ENCODE measurements around the gene VRK1.

DNA sequence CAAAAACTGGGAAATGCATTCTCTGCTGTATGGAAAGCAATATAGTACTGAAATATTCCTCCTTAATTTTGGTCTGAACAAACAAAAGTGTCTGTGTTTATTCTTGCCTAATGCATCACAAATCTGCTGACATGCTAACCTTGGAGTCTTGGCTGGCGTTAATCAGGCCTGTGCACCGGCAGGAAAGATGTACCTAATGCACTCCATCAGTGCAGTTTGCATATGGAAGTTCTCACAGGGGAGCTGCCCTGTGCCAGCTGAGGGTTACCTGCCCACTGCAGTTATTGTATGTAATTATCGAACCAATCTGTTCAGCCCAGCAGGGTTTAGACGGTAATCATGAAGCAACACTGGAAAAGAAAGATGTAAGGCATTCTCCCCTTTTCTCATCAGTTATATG is 76.9 kb downstream of the VRK1 start:
- TF ChIP-seq, protein P1, sequence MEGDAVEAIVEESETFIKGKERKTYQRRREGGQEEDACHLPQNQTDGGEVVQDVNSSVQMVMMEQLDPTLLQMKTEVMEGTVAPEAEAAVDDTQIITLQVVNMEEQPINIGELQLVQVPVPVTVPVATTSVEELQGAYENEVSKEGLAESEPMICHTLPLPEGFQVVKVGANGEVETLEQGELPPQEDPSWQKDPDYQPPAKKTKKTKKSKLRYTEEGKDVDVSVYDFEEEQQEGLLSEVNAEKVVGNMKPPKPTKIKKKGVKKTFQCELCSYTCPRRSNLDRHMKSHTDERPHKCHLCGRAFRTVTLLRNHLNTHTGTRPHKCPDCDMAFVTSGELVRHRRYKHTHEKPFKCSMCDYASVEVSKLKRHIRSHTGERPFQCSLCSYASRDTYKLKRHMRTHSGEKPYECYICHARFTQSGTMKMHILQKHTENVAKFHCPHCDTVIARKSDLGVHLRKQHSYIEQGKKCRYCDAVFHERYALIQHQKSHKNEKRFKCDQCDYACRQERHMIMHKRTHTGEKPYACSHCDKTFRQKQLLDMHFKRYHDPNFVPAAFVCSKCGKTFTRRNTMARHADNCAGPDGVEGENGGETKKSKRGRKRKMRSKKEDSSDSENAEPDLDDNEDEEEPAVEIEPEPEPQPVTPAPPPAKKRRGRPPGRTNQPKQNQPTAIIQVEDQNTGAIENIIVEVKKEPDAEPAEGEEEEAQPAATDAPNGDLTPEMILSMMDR (IDR thresholded peaks at IDR 0.05): no peak
- TF ChIP-seq POLR2AphosphoS5 (IDR thresholded peaks at IDR 0.05) (no peak), POLR2A (IDR thresholded peaks at IDR 0.05) (no peak), EP300 (IDR thresholded peaks at IDR 0.05) (no peak)
